ENCODE data around the gene PYM1. TPM values are rescaled to one million over a fixed set of nuclear protein-coding genes. Genes with fewer than 3 reads are reported as not detected.
"Not testable (repeated sequence)": the region's sequence is repeated elsewhere in the genome, so short reads cannot be mapped to it uniquely, and the experiment has no call there.

PYM1 gene
- total and polyA plus RNA-seq, 2 donors: 20.1 to 31.1 TPM

GRCh38 chr12:55865327-55865726 lies 62.4 kb downstream of the PYM1 start:
- H3K4me3 ChIP-seq (ENCODE audit: low read depth, low read length): no peak overlapping the region
- no peak for DNase-seq (ENCODE audit: extremely low spot score)
- no peaks in the 10 kb centered on the region for H3K36me3 ChIP-seq (ENCODE audit: insufficient read depth)
- H3K27ac ChIP-seq (ENCODE audit: low read depth): no peak overlapping the region
- no peaks in the 10 kb centered on the region for H3K4me1 ChIP-seq (ENCODE audit: insufficient read depth)
- 89% methylated on average over 2 of the region's 2 CpGs for WGBS

- not testable (repeated sequence) for H3K4me3 ChIP-seq (ENCODE audit: low read depth, low read length); H3K27ac ChIP-seq (ENCODE audit: low read depth); DNase-seq (ENCODE audit: extremely low spot score); H3K36me3 ChIP-seq (ENCODE audit: insufficient read depth); H3K4me1 ChIP-seq (ENCODE audit: insufficient read depth)
- WGBS: 96% methylated on average over 13 of the region's 13 CpGs
Observed at GRCh38 chr12:55862931-55863330, 64.8 kb downstream of the PYM1 start.

GRCh38 chr12:55862286-55862685 lies 65.4 kb downstream of the PYM1 start:
- no peak for DNase-seq (ENCODE audit: extremely low spot score)
- H3K36me3 ChIP-seq (ENCODE audit: insufficient read depth): no peaks in the 10 kb centered on the region
- H3K4me3 ChIP-seq (ENCODE audit: low read depth, low read length): no peak overlapping the region
- H3K27ac ChIP-seq (ENCODE audit: low read depth): no peak overlapping the region
- H3K4me1 ChIP-seq (ENCODE audit: insufficient read depth): no peaks in the 10 kb centered on the region

- Histone ChIP-seq H3K4me3 (ENCODE audit: low read depth, low read length) (no peak overlapping the region), H3K4me1 (ENCODE audit: insufficient read depth) (no peaks in the 10 kb centered on the region), H3K36me3 (ENCODE audit: insufficient read depth) (no peaks in the 10 kb centered on the region), H3K27ac (ENCODE audit: low read depth) (no peak overlapping the region)
- DNase-seq (ENCODE audit: extremely low spot score): no peak
- WGBS: 88% methylated on average over 3 of the region's 3 CpGs
Observed at GRCh38 chr12:55861871-55862270, 65.8 kb downstream of the PYM1 start.

- no peak for DNase-seq (ENCODE audit: extremely low spot score)
- 91% methylated on average over 8 of the region's 8 CpGs for WGBS
- Histone ChIP-seq H3K4me1 (ENCODE audit: insufficient read depth) (no peaks in the 10 kb centered on the region), H3K36me3 (ENCODE audit: insufficient read depth) (no peaks in the 10 kb centered on the region), H3K4me3 (ENCODE audit: low read depth, low read length) (no peak overlapping the region), H3K27ac (ENCODE audit: low read depth) (no peak overlapping the region)
Observed at GRCh38 chr12:55861396-55861795, 66.3 kb downstream of the PYM1 start.

- Histone ChIP-seq H3K4me3 (ENCODE audit: low read depth, low read length) (no peak overlapping the region), H3K36me3 (ENCODE audit: insufficient read depth) (no peaks in the 10 kb centered on the region), H3K4me1 (ENCODE audit: insufficient read depth) (no peaks in the 10 kb centered on the region), H3K27ac (ENCODE audit: low read depth) (no peak overlapping the region)
- DNase-seq (ENCODE audit: extremely low spot score): no peak
- WGBS: 34% methylated on average over 1 of the region's 1 CpG
Observed at GRCh38 chr12:55852740-55853139, 75.0 kb downstream of the PYM1 start.

Other genes with a start within 250 kb of the PYM1 start
- gene ITGA7, start 220.0 kb downstream of the PYM1 start, total RNA-seq: 36.0 TPM
- 87.5 TPM for gene ITGA7, start 220.0 kb downstream of the PYM1 start, polyA plus RNA-seq
- gene BLOC1S1, start 211.8 kb downstream of the PYM1 start, total RNA-seq: 48.4 TPM
- gene BLOC1S1, start 211.8 kb downstream of the PYM1 start, polyA plus RNA-seq: 237 TPM
- 8.1 TPM for gene RDH5, start 207.5 kb downstream of the PYM1 start, total RNA-seq
- 8.7 TPM for gene RDH5, start 207.5 kb downstream of the PYM1 start, polyA plus RNA-seq
- gene CD63, start 198.9 kb downstream of the PYM1 start, total RNA-seq: 682 TPM
- gene CD63, start 198.9 kb downstream of the PYM1 start, polyA plus RNA-seq: 1,016 TPM
- gene GDF11, start 184.8 kb downstream of the PYM1 start, total RNA-seq: 5.6 TPM
- 11.0 TPM for gene GDF11, start 184.8 kb downstream of the PYM1 start, polyA plus RNA-seq
- gene SARNP, start 110.2 kb downstream of the PYM1 start, total RNA-seq: 86.2 TPM
- gene SARNP, start 110.2 kb downstream of the PYM1 start, polyA plus RNA-seq: 76.0 TPM
- 8.4 TPM for gene ORMDL2, start 109.9 kb downstream of the PYM1 start, total RNA-seq
- 37.3 TPM for gene ORMDL2, start 109.9 kb downstream of the PYM1 start, polyA plus RNA-seq
- gene DNAJC14, start 98.3 kb downstream of the PYM1 start, total RNA-seq: 24.6 TPM
- 26.2 TPM for gene DNAJC14, start 98.3 kb downstream of the PYM1 start, polyA plus RNA-seq
- gene MMP19, start 85.0 kb downstream of the PYM1 start, total RNA-seq: 4.3 TPM
- 21.8 TPM for gene MMP19, start 85.0 kb downstream of the PYM1 start, polyA plus RNA-seq
- gene DGKA, start 3.3 kb upstream of the PYM1 start, total RNA-seq: 33.6 TPM
- gene DGKA, start 3.3 kb upstream of the PYM1 start, polyA plus RNA-seq: 31.7 TPM
- gene PMEL, start 38.1 kb upstream of the PYM1 start, total RNA-seq: 1.5 TPM
- gene PMEL, start 38.1 kb upstream of the PYM1 start, polyA plus RNA-seq: 0.89 TPM
- 32.3 TPM for gene CDK2, start 38.9 kb upstream of the PYM1 start, total RNA-seq
- gene CDK2, start 38.9 kb upstream of the PYM1 start, polyA plus RNA-seq: 33.6 TPM
- gene RAB5B, start 46.2 kb upstream of the PYM1 start, total RNA-seq: 57.5 TPM
- 114 TPM for gene RAB5B, start 46.2 kb upstream of the PYM1 start, polyA plus RNA-seq
- 14.4 TPM for gene SUOX, start 69.4 kb upstream of the PYM1 start, total RNA-seq
- 31.3 TPM for gene SUOX, start 69.4 kb upstream of the PYM1 start, polyA plus RNA-seq
- 4.8 TPM for gene IKZF4, start 93.1 kb upstream of the PYM1 start, total RNA-seq
- gene IKZF4, start 93.1 kb upstream of the PYM1 start, polyA plus RNA-seq: 8.0 TPM
- gene RPS26, start 114.0 kb upstream of the PYM1 start, total RNA-seq: 96.2 TPM
- 774 TPM for gene RPS26, start 114.0 kb upstream of the PYM1 start, polyA plus RNA-seq
- gene ERBB3, start 152.3 kb upstream of the PYM1 start, total RNA-seq: 34.4 TPM
- 11.4 TPM for gene ERBB3, start 152.3 kb upstream of the PYM1 start, polyA plus RNA-seq
- gene PA2G4, start 176.7 kb upstream of the PYM1 start, total RNA-seq: 64.6 TPM
- 121 TPM for gene PA2G4, start 176.7 kb upstream of the PYM1 start, polyA plus RNA-seq
- 2,071 TPM for gene RPL41, start 188.7 kb upstream of the PYM1 start, total RNA-seq
- gene RPL41, start 188.7 kb upstream of the PYM1 start, polyA plus RNA-seq: 5,547 TPM
- gene ZC3H10, start 190.4 kb upstream of the PYM1 start, total RNA-seq: 4.6 TPM
- gene ZC3H10, start 190.4 kb upstream of the PYM1 start, polyA plus RNA-seq: 4.9 TPM
- gene ESYT1, start 200.4 kb upstream of the PYM1 start, total RNA-seq: 85.1 TPM
- 116 TPM for gene ESYT1, start 200.4 kb upstream of the PYM1 start, polyA plus RNA-seq
- 65.3 TPM for gene MYL6B, start 224.7 kb upstream of the PYM1 start, total RNA-seq
- gene MYL6B, start 224.7 kb upstream of the PYM1 start, polyA plus RNA-seq: 32.4 TPM
- gene MYL6, start 230.5 kb upstream of the PYM1 start, total RNA-seq: 2,133 TPM
- gene MYL6, start 230.5 kb upstream of the PYM1 start, polyA plus RNA-seq: 7,162 TPM

Measured in urinary bladder (tissue), 4 donors.